ENCODE measurements around the gene STK11.

- no peak for TF ChIP-seq CTCF (IDR thresholded peaks at IDR 0.05; ENCODE audit: insufficient read depth, low read length)
- no peak; the same call in 1 of the 2 replicates for TF ChIP-seq POLR2AphosphoS5 (IDR thresholded peaks at IDR 0.05; ENCODE audit: low read depth)
- TF ChIP-seq SPI1 (IDR thresholded peaks at IDR 0.05; ENCODE audit: borderline replicate concordance, low read depth), result no peak
- TF ChIP-seq, protein P1, sequence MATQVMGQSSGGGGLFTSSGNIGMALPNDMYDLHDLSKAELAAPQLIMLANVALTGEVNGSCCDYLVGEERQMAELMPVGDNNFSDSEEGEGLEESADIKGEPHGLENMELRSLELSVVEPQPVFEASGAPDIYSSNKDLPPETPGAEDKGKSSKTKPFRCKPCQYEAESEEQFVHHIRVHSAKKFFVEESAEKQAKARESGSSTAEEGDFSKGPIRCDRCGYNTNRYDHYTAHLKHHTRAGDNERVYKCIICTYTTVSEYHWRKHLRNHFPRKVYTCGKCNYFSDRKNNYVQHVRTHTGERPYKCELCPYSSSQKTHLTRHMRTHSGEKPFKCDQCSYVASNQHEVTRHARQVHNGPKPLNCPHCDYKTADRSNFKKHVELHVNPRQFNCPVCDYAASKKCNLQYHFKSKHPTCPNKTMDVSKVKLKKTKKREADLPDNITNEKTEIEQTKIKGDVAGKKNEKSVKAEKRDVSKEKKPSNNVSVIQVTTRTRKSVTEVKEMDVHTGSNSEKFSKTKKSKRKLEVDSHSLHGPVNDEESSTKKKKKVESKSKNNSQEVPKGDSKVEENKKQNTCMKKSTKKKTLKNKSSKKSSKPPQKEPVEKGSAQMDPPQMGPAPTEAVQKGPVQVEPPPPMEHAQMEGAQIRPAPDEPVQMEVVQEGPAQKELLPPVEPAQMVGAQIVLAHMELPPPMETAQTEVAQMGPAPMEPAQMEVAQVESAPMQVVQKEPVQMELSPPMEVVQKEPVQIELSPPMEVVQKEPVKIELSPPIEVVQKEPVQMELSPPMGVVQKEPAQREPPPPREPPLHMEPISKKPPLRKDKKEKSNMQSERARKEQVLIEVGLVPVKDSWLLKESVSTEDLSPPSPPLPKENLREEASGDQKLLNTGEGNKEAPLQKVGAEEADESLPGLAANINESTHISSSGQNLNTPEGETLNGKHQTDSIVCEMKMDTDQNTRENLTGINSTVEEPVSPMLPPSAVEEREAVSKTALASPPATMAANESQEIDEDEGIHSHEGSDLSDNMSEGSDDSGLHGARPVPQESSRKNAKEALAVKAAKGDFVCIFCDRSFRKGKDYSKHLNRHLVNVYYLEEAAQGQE (IDR thresholded peaks at IDR 0.05; ENCODE audit: insufficient replicate concordance, low read depth), result no peak
These were observed 55.4 kb downstream of the STK11 start for GRCh38 chr19:1260749-1261537.

All from HL-60 (cell line).